ENCODE results near the gene NEU2.

- TF ChIP-seq HDAC2 (CRISPR knock-in tag; IDR thresholded peaks at IDR 0.05) (no peak), CTCF (CRISPR knock-in tag; IDR thresholded peaks at IDR 0.05) (no peak), ZBTB43 (CRISPR knock-in tag; conservative IDR thresholded peaks at IDR 0.05) (no peak), EZH2 (conservative IDR thresholded peaks at IDR 0.05; ENCODE audit: low read depth, low read length) (no peak), ATF5 (CRISPR knock-in tag; IDR thresholded peaks at IDR 0.05; ENCODE audit: low read depth) (no peak), ZFX (CRISPR knock-in tag; IDR thresholded peaks at IDR 0.05; ENCODE audit: low read depth) (no peak), ZNF644 (CRISPR knock-in tag; IDR thresholded peaks at IDR 0.05; ENCODE audit: low read depth) (no peak), ZNF263 (CRISPR knock-in tag; IDR thresholded peaks at IDR 0.05) (no peak), BORCS8-MEF2B (CRISPR knock-in tag; IDR thresholded peaks at IDR 0.05) (no peak), NPAS2 (CRISPR knock-in tag; IDR thresholded peaks at IDR 0.05; ENCODE audit: borderline replicate concordance) (no peak)
These were observed 10.7 kb upstream of the NEU2 start for GRCh38 chr2:233021771-233022170.

All from HepG2 (cell line).